DND-41 (cell line): ENCODE measurements around the gene EML5.

Experiments used
- ATAC-seq: fragments of 200-7000 bp; cut with Tn5 transposase; 3 replicates; pipeline ENCODE4 v1.9.1; 2021; ENCODE audit warnings: low read depth; ENCODE audit not compliant: insufficient read depth
- DNase-seq: peaks from one replicate; pipeline ENCODE4 v3.0.0-alpha.2; 2020
- H2AFZ ChIP-seq: 2 replicates; pipeline ENCODE4 v1.6.0; 2012; ENCODE audit warnings: low read depth, low read length
- H3K27ac ChIP-seq: 2 replicates; pipeline ENCODE4 v1.5.1; 2012; ENCODE audit warnings: low read length, inconsistent platforms
- H3K27me3 ChIP-seq: fragments of 200-600 bp; sonication (generic); 2 replicates; pipeline ENCODE4 v1.6.0; 2012; ENCODE audit warnings: low read length, mild to moderate bottlenecking, inconsistent platforms; ENCODE audit not compliant: insufficient read depth, poor library complexity
- H3K36me3 ChIP-seq: 2 replicates; pipeline ENCODE4 v1.5.1; 2012; ENCODE audit warnings: low read length, inconsistent platforms; ENCODE audit not compliant: insufficient read depth
- H3K4me1 ChIP-seq: 2 replicates; pipeline ENCODE4 v1.5.1; 2012; ENCODE audit warnings: mild to moderate bottlenecking, low read length; ENCODE audit not compliant: insufficient read depth
- H3K4me2 ChIP-seq: 2 replicates; pipeline ENCODE4 v1.6.0; 2012; ENCODE audit warnings: mild to moderate bottlenecking, moderate library complexity, low read length, inconsistent platforms; ENCODE audit not compliant: insufficient read depth
- H3K4me3 ChIP-seq, 2 experiments: fragments of 200-600 bp in 1 of 2; shearing (Covaris generic) in 1 of 2; 2 replicates each; pipeline ENCODE4 v1.5.1; 2012 to 2016; ENCODE audit warnings: inconsistent platforms in 2 of 2, low read length in 2 of 2, mild to moderate bottlenecking in 2 of 2, low read depth in 1 of 2, moderate library complexity in 1 of 2
- H3K79me2 ChIP-seq: 2 replicates; pipeline ENCODE4 v1.6.0; 2012; ENCODE audit warnings: low read length, inconsistent platforms; ENCODE audit not compliant: insufficient read depth
- H3K9ac ChIP-seq: 2 replicates; pipeline ENCODE4 v1.6.0; 2012; ENCODE audit warnings: low read depth, mild to moderate bottlenecking, inconsistent platforms, low read length, moderate library complexity
- H3K9me3 ChIP-seq: 2 replicates; pipeline ENCODE4 v1.5.1; 2012; ENCODE audit warnings: low read length, moderate library complexity, mild to moderate bottlenecking, inconsistent platforms; ENCODE audit not compliant: insufficient read depth, severe bottlenecking
- H4K20me1 ChIP-seq: 2 replicates; pipeline ENCODE4 v1.6.0; 2012; ENCODE audit warnings: low read length; ENCODE audit not compliant: insufficient read depth
- EZH2 ChIP-seq: IDR thresholded peaks from 3 replicates; pipeline ENCODE4 v1.6.1; 2012; ENCODE audit warnings: borderline replicate concordance, low read depth, mild to moderate bottlenecking, moderate library complexity, low read length, inconsistent platforms; ENCODE audit not compliant: severe bottlenecking
- TF ChIP-seq, protein P1 (sequence below): IDR thresholded peaks from 2 replicates; pipeline ENCODE4 v1.5.1; 2012; ENCODE audit warnings: borderline replicate concordance, low read length, moderate library complexity, mild to moderate bottlenecking; ENCODE audit not compliant: poor library complexity, severe bottlenecking; ENCODE audit errors: extremely low read depth

The EML5 gene

DNA sequence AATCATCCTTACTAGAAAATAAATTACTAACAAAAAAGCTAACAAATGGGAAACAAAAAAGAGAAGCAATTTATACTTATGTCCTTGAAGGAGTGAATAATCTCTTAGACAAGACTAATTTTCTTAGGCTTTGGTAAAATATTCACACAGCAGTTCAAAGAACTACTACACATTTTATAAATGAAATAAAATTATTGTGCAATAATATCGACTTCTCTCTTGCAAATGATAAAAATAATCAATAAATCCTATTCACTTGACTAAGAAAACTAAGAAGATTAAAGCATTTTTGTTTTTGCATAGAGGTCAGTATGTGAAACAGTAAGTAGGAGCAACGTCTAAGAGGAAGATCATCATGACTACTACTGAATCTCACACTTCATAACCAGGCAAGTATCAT is 82.0 kb downstream of the EML5 start:
- H3K79me2 ChIP-seq, result no peaks in the 10 kb centered on the region
- no peaks in the 10 kb centered on the region for H4K20me1 ChIP-seq
- no peak overlapping the region for H3K4me3 ChIP-seq
- no peak for ATAC-seq
- no peaks in the 10 kb centered on the region for H3K27me3 ChIP-seq
- no peaks in the 10 kb centered on the region for H3K9me3 ChIP-seq
- H3K4me1 ChIP-seq, result no peaks in the 10 kb centered on the region
- H2AFZ ChIP-seq, result no peak overlapping the region
- TF ChIP-seq, protein P1, sequence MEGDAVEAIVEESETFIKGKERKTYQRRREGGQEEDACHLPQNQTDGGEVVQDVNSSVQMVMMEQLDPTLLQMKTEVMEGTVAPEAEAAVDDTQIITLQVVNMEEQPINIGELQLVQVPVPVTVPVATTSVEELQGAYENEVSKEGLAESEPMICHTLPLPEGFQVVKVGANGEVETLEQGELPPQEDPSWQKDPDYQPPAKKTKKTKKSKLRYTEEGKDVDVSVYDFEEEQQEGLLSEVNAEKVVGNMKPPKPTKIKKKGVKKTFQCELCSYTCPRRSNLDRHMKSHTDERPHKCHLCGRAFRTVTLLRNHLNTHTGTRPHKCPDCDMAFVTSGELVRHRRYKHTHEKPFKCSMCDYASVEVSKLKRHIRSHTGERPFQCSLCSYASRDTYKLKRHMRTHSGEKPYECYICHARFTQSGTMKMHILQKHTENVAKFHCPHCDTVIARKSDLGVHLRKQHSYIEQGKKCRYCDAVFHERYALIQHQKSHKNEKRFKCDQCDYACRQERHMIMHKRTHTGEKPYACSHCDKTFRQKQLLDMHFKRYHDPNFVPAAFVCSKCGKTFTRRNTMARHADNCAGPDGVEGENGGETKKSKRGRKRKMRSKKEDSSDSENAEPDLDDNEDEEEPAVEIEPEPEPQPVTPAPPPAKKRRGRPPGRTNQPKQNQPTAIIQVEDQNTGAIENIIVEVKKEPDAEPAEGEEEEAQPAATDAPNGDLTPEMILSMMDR, result no peak
- TF ChIP-seq EZH2, result no peak
- H3K9ac ChIP-seq, result no peak overlapping the region
- no peak for DNase-seq
- no peak overlapping the region for H3K27ac ChIP-seq
- H3K36me3 ChIP-seq, result peaks cover 7% of the 10 kb centered on the region; the same call in 1 of the 2 replicates
- no peak overlapping the region for H3K4me2 ChIP-seq

DNA sequence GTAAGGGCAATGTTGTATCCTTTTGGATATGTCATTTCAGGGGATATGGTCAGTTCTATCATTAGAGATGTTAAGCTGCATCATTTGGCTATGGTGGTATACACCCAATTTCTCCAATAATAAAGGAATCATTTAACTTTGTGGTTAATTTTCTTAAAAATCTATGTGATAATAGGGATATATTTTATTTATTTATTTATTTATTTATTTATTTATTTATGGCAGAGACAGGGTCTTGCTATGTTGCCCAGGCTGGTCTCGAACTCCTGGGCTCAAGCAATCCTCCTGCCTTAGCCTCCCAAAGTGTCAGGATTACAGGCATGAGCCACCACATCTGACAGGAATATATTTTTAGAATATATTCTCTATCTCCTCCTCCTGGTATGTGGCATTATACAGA is 85.7 kb downstream of the EML5 start:
- H3K4me1 ChIP-seq, result no peaks in the 10 kb centered on the region
- no peaks in the 10 kb centered on the region for H4K20me1 ChIP-seq
- no peaks in the 10 kb centered on the region for H3K9me3 ChIP-seq
- TF ChIP-seq, protein P1, result no peak
- TF ChIP-seq EZH2, result no peak
- no peak overlapping the region for H3K9ac ChIP-seq
- H2AFZ ChIP-seq, result no peak overlapping the region
- DNase-seq (no peak), ATAC-seq (no peak)
- peaks cover 17% of the 10 kb centered on the region; the same call in 1 of the 2 replicates for H3K36me3 ChIP-seq
- no peaks in the 10 kb centered on the region for H3K27me3 ChIP-seq
- no peak overlapping the region for H3K4me2 ChIP-seq
- no peak overlapping the region for H3K27ac ChIP-seq
- H3K79me2 ChIP-seq, result no peaks in the 10 kb centered on the region
- H3K4me3 ChIP-seq, result no peak overlapping the region

DNA sequence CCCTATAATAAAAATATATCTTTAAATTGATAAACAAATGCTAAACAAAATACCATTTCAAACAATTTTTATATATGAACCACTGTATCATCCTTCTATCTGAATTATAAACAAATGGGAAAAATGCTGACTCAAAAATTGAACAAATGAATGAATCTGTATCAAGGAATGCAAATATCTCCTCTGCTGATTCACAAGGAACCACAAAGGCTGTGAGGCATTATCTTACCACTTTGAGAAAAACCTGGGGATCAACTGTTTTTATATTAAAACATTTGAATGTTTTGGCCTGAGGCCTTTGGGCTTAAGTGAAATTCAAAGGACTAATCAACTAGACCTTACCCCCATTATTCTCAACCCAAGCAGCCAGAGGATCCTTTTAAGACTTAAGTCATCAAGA is 86.3 kb downstream of the EML5 start:
- Histone ChIP-seq H3K27ac (no peak overlapping the region), H3K36me3 (peaks cover 15% of the 10 kb centered on the region; the same call in 1 of the 2 replicates), H3K9me3 (no peaks in the 10 kb centered on the region), H3K4me3 (no peak overlapping the region), H2AFZ (no peak overlapping the region), H3K4me1 (no peaks in the 10 kb centered on the region), H4K20me1 (no peaks in the 10 kb centered on the region), H3K9ac (no peak overlapping the region), H3K79me2 (no peaks in the 10 kb centered on the region), H3K27me3 (no peaks in the 10 kb centered on the region), H3K4me2 (no peak overlapping the region)
- TF ChIP-seq EZH2, result no peak
- TF ChIP-seq, protein P1, result no peak
- DNase-seq, result no peak
- ATAC-seq, result no peak

- no peak overlapping the region for H3K9ac ChIP-seq
- H2AFZ ChIP-seq, result no peak overlapping the region
- no peak for ATAC-seq
Observed at GRCh38 chr14:88698651-88699050, 94.1 kb downstream of the EML5 start.

More at GRCh38 chr14:88698651-88699050, 94.1 kb downstream of the EML5 start:
- H4K20me1 ChIP-seq, result no peaks in the 10 kb centered on the region
- no peak for DNase-seq
- H3K36me3 ChIP-seq, result peaks cover 3% of the 10 kb centered on the region; the same call in 1 of the 2 replicates
- no peak for TF ChIP-seq EZH2
- TF ChIP-seq, protein P1, result no peak
- no peak overlapping the region for H3K4me2 ChIP-seq
- no peak overlapping the region for H3K4me3 ChIP-seq
- no peaks in the 10 kb centered on the region for H3K4me1 ChIP-seq
- H3K27ac ChIP-seq, result no peak overlapping the region
- no peaks in the 10 kb centered on the region for H3K79me2 ChIP-seq
- H3K9me3 ChIP-seq, result no peaks in the 10 kb centered on the region
- no peaks in the 10 kb centered on the region for H3K27me3 ChIP-seq
